Tibial artery (tissue), 4 donors: ENCODE data around the gene NUP50.

Source experiments
- DNase-seq, 2 donors: peaks; one replicate each; pipeline ENCODE4 v3.0.0-alpha.2; 2019
- H3K27ac ChIP-seq, 2 donors: fragments of 200-600 bp; sonication (generic) in 1 of 2; 1 replicate in 1 of 2; 2 replicates in 1 of 2; pipeline ENCODE4 v1.5.1; 2018 to 2019; ENCODE audit warnings: mild to moderate bottlenecking in 1 of 2
- H3K27me3 ChIP-seq, 2 donors: fragments of 200-600 bp; sonication (generic) in 1 of 2; one replicate each; pipeline versions ENCODE4 v1.5.1 to v1.6.0; 2016 to 2019
- H3K36me3 ChIP-seq, 3 donors: fragments of 200-600 bp; sonication (generic) in 2 of 3; one replicate each; pipeline ENCODE4 v1.5.1; 2016 to 2019; ENCODE audit warnings: mild to moderate bottlenecking in 2 of 3
- H3K4me1 ChIP-seq, 4 donors: fragments of 200-600 bp; sonication (generic) in 2 of 4; 1 replicate in 3 of 4; 2 replicates in 1 of 4; pipeline ENCODE4 v1.5.1; 2016 to 2019
- H3K4me3 ChIP-seq, 2 donors: fragments of 200-600 bp; sonication (generic) in 1 of 2; 1 replicate in 1 of 2; 2 replicates in 1 of 2; pipeline ENCODE4 v1.5.1; 2018 to 2019; ENCODE audit warnings: mild to moderate bottlenecking in 2 of 2
- H3K9me3 ChIP-seq, 3 donors: fragments of 200-600 bp; sonication (generic) in 1 of 3; one replicate each; pipeline ENCODE4 v1.5.1; 2016 to 2019
- intact Hi-C: fragments of 100-400 bp; cut with DNase I; formaldehyde crosslinking; loops from one replicate; pipeline ENCODE4 v1.15.0; 2023; ENCODE audit warnings: low total_unique reads
- TF ChIP-seq, protein P1 (sequence below), 2 experiments: fragments of 200-600 bp in 1 of 2; fragments of 450-650 bp in 1 of 2; IDR thresholded peaks; one replicate each; pipeline ENCODE4 v1.5.1; 2017 to 2019; ENCODE audit warnings: antibody characterized with exemption in 2 of 2, mild to moderate bottlenecking in 1 of 2, moderate library complexity in 1 of 2

NUP50 gene

GRCh38 chr22:45136594-45136993, 27.1 kb upstream of the NUP50 start:
- Histone ChIP-seq H3K4me1 (no peaks in the 10 kb centered on the region), H3K27me3 (no peaks in the 10 kb centered on the region), H3K36me3 (peaks cover 28 to 35% (median 30%) of the 10 kb centered on the region in 3 donors), H3K27ac (no peak overlapping the region), H3K9me3 (peaks cover 0 to 15% (median 7%) of the 10 kb centered on the region in 3 donors), H3K4me3 (no peak overlapping the region)
- TF ChIP-seq, protein P1, sequence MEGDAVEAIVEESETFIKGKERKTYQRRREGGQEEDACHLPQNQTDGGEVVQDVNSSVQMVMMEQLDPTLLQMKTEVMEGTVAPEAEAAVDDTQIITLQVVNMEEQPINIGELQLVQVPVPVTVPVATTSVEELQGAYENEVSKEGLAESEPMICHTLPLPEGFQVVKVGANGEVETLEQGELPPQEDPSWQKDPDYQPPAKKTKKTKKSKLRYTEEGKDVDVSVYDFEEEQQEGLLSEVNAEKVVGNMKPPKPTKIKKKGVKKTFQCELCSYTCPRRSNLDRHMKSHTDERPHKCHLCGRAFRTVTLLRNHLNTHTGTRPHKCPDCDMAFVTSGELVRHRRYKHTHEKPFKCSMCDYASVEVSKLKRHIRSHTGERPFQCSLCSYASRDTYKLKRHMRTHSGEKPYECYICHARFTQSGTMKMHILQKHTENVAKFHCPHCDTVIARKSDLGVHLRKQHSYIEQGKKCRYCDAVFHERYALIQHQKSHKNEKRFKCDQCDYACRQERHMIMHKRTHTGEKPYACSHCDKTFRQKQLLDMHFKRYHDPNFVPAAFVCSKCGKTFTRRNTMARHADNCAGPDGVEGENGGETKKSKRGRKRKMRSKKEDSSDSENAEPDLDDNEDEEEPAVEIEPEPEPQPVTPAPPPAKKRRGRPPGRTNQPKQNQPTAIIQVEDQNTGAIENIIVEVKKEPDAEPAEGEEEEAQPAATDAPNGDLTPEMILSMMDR (IDR thresholded peaks at IDR 0.05), result no peak
- no peak for DNase-seq
- intact Hi-C loops, result no loop called here

- Histone ChIP-seq H3K27me3 (no peaks in the 10 kb centered on the region), H3K27ac (no peak overlapping the region), H3K36me3 (peaks cover 8 to 12% (median 9%) of the 10 kb centered on the region in 3 donors), H3K4me3 (no peak overlapping the region), H3K9me3 (peaks cover 0 to 7% (median 4%) of the 10 kb centered on the region in 3 donors), H3K4me1 (no peaks in the 10 kb centered on the region)
- TF ChIP-seq, protein P1 (IDR thresholded peaks at IDR 0.05), result no peak
- intact Hi-C loops, result no loop called here
- no peak for DNase-seq
These were observed 24.0 kb upstream of the NUP50 start for GRCh38 chr22:45139693-45140092.

- Histone ChIP-seq H3K9me3 (peaks cover 0 to 7% (median 0%) of the 10 kb centered on the region in 3 donors), H3K4me1 (no peaks in the 10 kb centered on the region), H3K4me3 (no peak overlapping the region), H3K27ac (no peak overlapping the region), H3K27me3 (no peaks in the 10 kb centered on the region), H3K36me3 (no peaks in the 10 kb centered on the region)
- DNase-seq, result no peak
- intact Hi-C loops, result no loop called here
- TF ChIP-seq, protein P1 (IDR thresholded peaks at IDR 0.05), result no peak
These were observed 21.3 kb upstream of the NUP50 start for GRCh38 chr22:45142376-45142775.

GRCh38 chr22:45144916-45145315, 18.8 kb upstream of the NUP50 start:
- no peak for DNase-seq
- Histone ChIP-seq H3K36me3 (no peaks in the 10 kb centered on the region), H3K4me1 (no peaks in the 10 kb centered on the region), H3K9me3 (peaks cover 0 to 7% (median 0%) of the 10 kb centered on the region in 3 donors), H3K4me3 (no peak overlapping the region), H3K27ac (no peak overlapping the region), H3K27me3 (no peaks in the 10 kb centered on the region)
- TF ChIP-seq, protein P1 (IDR thresholded peaks at IDR 0.05), result no peak
- intact Hi-C loops, result no loop called here

GRCh38 chr22:45149671-45150070, 14.1 kb upstream of the NUP50 start:
- no peak overlapping the region for H3K4me3 ChIP-seq
- no peak overlapping the region for H3K27ac ChIP-seq
- TF ChIP-seq, protein P1 (IDR thresholded peaks at IDR 0.05), result no peak
- H3K9me3 ChIP-seq, result no peaks in the 10 kb centered on the region
- no peaks in the 10 kb centered on the region for H3K27me3 ChIP-seq
- intact Hi-C loops, result no loop called here
- H3K36me3 ChIP-seq, result peaks cover 0 to 10% (median 5%) of the 10 kb centered on the region in 3 donors
- DNase-seq, result no peak
- no peaks in the 10 kb centered on the region for H3K4me1 ChIP-seq

GRCh38 chr22:45150139-45150538, 13.6 kb upstream of the NUP50 start:
- Histone ChIP-seq H3K27me3 (no peaks in the 10 kb centered on the region), H3K36me3 (peaks cover 0 to 10% (median 5%) of the 10 kb centered on the region in 3 donors), H3K4me3 (no peak overlapping the region), H3K4me1 (no peaks in the 10 kb centered on the region), H3K9me3 (no peaks in the 10 kb centered on the region), H3K27ac (no peak overlapping the region)
- no peak for DNase-seq
- intact Hi-C loops, result no loop called here
- TF ChIP-seq, protein P1 (IDR thresholded peaks at IDR 0.05), result no peak
